Fibroblast of lung (primary cell): ENCODE measurements around the gene KCTD11. TPM values are rescaled to one million over a fixed set of nuclear protein-coding genes. Genes with fewer than 3 reads are reported as not detected.
"Not testable (repeated sequence)": the region's sequence is repeated elsewhere in the genome, so short reads cannot be mapped to it uniquely, and the experiment has no call there.

Experiments used
- DNase-seq, 2 donors: peaks; one replicate each; pipeline versions ENCODE4 v3.0.0 to v3.0.0-alpha.2; 2010; ENCODE audit warnings: low read depth in 2 of 2
- H2AFZ ChIP-seq: 2 replicates; pipeline ENCODE4 v1.5.1; 2012; ENCODE audit warnings: low read length, control low read depth, inconsistent platforms
- H3K27ac ChIP-seq: 2 replicates; pipeline ENCODE4 v1.5.1; 2011; ENCODE audit warnings: low read length, control low read depth; ENCODE audit not compliant: insufficient read depth
- H3K27me3 ChIP-seq: 2 replicates; pipeline ENCODE4 v1.5.1; 2011; ENCODE audit warnings: mild to moderate bottlenecking, low read length; ENCODE audit not compliant: control insufficient read depth, insufficient read depth
- H3K36me3 ChIP-seq: 2 replicates; pipeline ENCODE4 v1.5.1; 2011; ENCODE audit warnings: low read length; ENCODE audit not compliant: control insufficient read depth, insufficient read depth
- H3K4me1 ChIP-seq: 2 replicates; pipeline ENCODE4 v1.5.1; 2011; ENCODE audit warnings: low read length; ENCODE audit not compliant: control insufficient read depth, insufficient read depth; ENCODE audit errors: extremely low read depth
- H3K4me2 ChIP-seq: 2 replicates; pipeline ENCODE4 v1.5.1; 2011; ENCODE audit warnings: low read length, control low read depth; ENCODE audit not compliant: insufficient read depth; ENCODE audit errors: extremely low read depth
- H3K4me3 ChIP-seq, 4 experiments: fragments of 200-600 bp in 1 of 4; sonication (generic) in 1 of 4; replicated peaks in 1 of 4; 2 replicates each; pipeline ENCODE4 v1.5.1; 2011 to 2016; ENCODE audit warnings: low read length in 4 of 4, low read depth in 3 of 4, mild to moderate bottlenecking in 3 of 4, control low read depth in 2 of 4, inconsistent platforms in 1 of 4, mixed read lengths in 1 of 4; ENCODE audit not compliant: insufficient read depth in 1 of 4; ENCODE audit errors: control extremely low read depth in 1 of 4
- H3K79me2 ChIP-seq: 2 replicates; pipeline ENCODE4 v1.5.1; 2012; ENCODE audit warnings: mild to moderate bottlenecking, low read length, inconsistent platforms; ENCODE audit not compliant: control insufficient read depth, insufficient read depth
- H3K9ac ChIP-seq: 2 replicates; pipeline ENCODE4 v1.5.1; 2011; ENCODE audit warnings: mild to moderate bottlenecking, low read length, control low read depth; ENCODE audit not compliant: insufficient read depth
- H3K9me3 ChIP-seq: 2 replicates; pipeline ENCODE4 v1.5.1; 2012; ENCODE audit warnings: low read depth, low read length; ENCODE audit not compliant: control insufficient read depth, insufficient read depth
- H4K20me1 ChIP-seq: 2 replicates; pipeline ENCODE4 v1.5.1; 2011; ENCODE audit warnings: low read length; ENCODE audit not compliant: control insufficient read depth, insufficient read depth; ENCODE audit errors: extremely low read depth
- CTCF ChIP-seq, 2 donors: IDR thresholded peaks in 1 of 2; conservative IDR thresholded peaks in 1 of 2; 1 replicate in 1 of 2; 2 replicates in 1 of 2; pipeline ENCODE4 v1.5.1; 2011 to 2012; ENCODE audit warnings: low read length in 2 of 2, control low read depth in 1 of 2, inconsistent platforms in 1 of 2, low read depth in 1 of 2, mild to moderate bottlenecking in 1 of 2
- EZH2 ChIP-seq: IDR thresholded peaks from 2 replicates; pipeline ENCODE4 v1.5.1; 2012; ENCODE audit warnings: low read length, control low read depth, mild to moderate bottlenecking; ENCODE audit errors: missing control alignments
- polyA plus RNA-seq, 2 donors: library from polyadenylated mRNA; depleted of rRNA in 1 of 2; stranded (reverse) in 1 of 2; unstranded in 1 of 2; fragments of >200 nt; gene quantifications; 2 replicates each; pipeline ENCODE4 v1.2.1, GENCODE V29; 2011 to 2012; ENCODE audit warnings: missing spikeins in 1 of 2
- total RNA-seq: library from RNA; depleted of rRNA; stranded (reverse); fragments of >200 nt; gene quantifications from 2 replicates; pipeline ENCODE4 v1.2.1, GENCODE V29; 2014

The KCTD11 gene
- total and polyA plus RNA-seq, 2 donors (not counting 1 experiment from before 2014, with no cell fraction given), result 8.8 to 11.9 TPM

DNA sequence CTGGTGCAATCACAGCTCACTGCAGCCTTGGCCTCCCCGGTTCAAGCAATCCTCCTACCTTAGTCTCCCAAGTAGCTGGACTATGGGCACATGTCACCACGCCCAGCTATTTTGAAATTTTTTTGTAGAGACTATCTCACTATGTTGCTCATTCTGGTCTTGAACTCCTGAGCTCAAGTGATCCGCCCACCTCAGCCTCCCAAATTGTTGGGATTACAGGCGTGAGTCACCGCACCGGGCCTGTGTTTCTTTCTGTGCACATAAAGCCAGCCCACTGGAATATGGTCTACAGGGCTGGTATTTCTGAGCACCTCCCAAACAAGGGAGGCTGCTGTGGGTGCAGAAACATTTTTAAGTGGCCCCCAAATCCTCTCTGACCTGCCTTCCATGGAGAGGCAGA is 11.3 kb downstream of the KCTD11 start:
- Histone ChIP-seq H2AFZ (no peak overlapping the region), H3K79me2 (no peaks in the 10 kb centered on the region), H3K9ac (no peak overlapping the region), H3K27ac (no peak overlapping the region), H3K4me2 (no peak overlapping the region), H3K36me3 (no peaks in the 10 kb centered on the region), H3K4me3 (no peak overlapping the region), H4K20me1 (no peaks in the 10 kb centered on the region), H3K9me3 (no peaks in the 10 kb centered on the region), H3K4me1 (no peaks in the 10 kb centered on the region), H3K27me3 (no peaks in the 10 kb centered on the region)
- TF ChIP-seq CTCF (conservative IDR thresholded peaks at IDR 0.05 in 1 of 2, IDR thresholded peaks at IDR 0.05 in 1 of 2; ENCODE audit: low read depth in 1 of 2, low read length in 2 of 2) (no peak), EZH2 (no peak)
- DNase-seq, result no peak

DNA sequence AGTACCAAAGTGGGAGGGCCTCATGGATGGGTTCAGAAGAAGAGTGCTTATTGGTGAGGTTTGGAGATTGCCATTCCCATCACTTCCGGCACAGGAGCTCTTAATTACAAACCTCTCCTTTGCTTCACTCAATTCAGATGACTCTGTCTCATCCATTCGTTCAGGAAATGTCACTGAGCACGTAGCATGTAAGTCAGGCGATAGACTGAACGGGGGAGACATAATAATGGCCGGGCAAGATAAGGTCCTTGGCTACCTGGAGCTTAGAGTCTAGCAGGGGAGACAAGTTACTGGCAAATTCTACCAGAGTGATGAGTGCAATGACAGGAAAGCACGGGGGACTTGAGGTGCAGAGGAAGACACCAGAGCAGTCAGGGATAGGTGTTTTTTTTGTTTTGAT is 14.0 kb downstream of the KCTD11 start:
- not testable (repeated sequence) for DNase-seq

GRCh38 chr17:7367083-7367482 is 15.1 kb downstream of the KCTD11 start:
- H3K79me2 ChIP-seq, result no peaks in the 10 kb centered on the region
- H3K4me3 ChIP-seq, result no peak overlapping the region
- no peaks in the 10 kb centered on the region for H3K9me3 ChIP-seq
- H4K20me1 ChIP-seq, result no peaks in the 10 kb centered on the region
- H3K4me1 ChIP-seq, result no peaks in the 10 kb centered on the region
- H3K27ac ChIP-seq, result no peak overlapping the region
- H3K4me2 ChIP-seq, result no peak overlapping the region
- no peak for DNase-seq
- no peak overlapping the region for H3K9ac ChIP-seq
- TF ChIP-seq EZH2 (no peak), CTCF (conservative IDR thresholded peaks at IDR 0.05 in 1 of 2, IDR thresholded peaks at IDR 0.05 in 1 of 2; ENCODE audit: low read depth in 1 of 2, low read length in 2 of 2) (no peak)
- no peaks in the 10 kb centered on the region for H3K36me3 ChIP-seq
- no peak overlapping the region for H2AFZ ChIP-seq
- H3K27me3 ChIP-seq, result peaks cover 8% of the 10 kb centered on the region

More for the DNA sequence above, 14.0 kb downstream of the KCTD11 start:
- H3K9me3 ChIP-seq, H3K4me3 ChIP-seq, H3K79me2 ChIP-seq, H3K4me2 ChIP-seq, H3K9ac ChIP-seq, H2AFZ ChIP-seq, H3K27me3 ChIP-seq, H3K36me3 ChIP-seq, H3K4me1 ChIP-seq, H4K20me1 ChIP-seq, H3K27ac ChIP-seq: not testable (repeated sequence)
